Measurements from ENCODE around the gene WDPCP.

DNA sequence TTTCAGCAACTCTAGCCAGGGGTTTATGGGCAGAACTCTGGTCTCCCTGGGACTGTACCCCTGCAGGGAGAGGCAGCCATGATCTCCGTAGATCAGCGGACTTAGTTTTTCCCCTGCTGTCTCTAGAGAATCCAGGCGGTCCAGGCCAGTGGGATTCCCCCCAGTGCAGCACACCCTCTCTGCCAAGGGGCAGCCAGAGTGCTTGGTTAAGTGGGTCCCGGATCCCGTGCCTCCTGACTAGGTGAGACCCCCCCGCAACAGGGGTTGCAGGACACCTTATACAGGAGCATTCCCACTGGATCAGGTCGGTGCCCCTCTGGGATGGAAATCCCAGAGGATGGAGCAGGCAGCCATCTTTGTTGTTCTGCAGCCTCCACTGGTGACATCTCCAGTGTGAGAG is 33.0 kb downstream of the WDPCP start:
- TF ChIP-seq, protein P1, sequence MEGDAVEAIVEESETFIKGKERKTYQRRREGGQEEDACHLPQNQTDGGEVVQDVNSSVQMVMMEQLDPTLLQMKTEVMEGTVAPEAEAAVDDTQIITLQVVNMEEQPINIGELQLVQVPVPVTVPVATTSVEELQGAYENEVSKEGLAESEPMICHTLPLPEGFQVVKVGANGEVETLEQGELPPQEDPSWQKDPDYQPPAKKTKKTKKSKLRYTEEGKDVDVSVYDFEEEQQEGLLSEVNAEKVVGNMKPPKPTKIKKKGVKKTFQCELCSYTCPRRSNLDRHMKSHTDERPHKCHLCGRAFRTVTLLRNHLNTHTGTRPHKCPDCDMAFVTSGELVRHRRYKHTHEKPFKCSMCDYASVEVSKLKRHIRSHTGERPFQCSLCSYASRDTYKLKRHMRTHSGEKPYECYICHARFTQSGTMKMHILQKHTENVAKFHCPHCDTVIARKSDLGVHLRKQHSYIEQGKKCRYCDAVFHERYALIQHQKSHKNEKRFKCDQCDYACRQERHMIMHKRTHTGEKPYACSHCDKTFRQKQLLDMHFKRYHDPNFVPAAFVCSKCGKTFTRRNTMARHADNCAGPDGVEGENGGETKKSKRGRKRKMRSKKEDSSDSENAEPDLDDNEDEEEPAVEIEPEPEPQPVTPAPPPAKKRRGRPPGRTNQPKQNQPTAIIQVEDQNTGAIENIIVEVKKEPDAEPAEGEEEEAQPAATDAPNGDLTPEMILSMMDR (IDR thresholded peaks at IDR 0.05): no peak
- TF ChIP-seq POLR2A (IDR thresholded peaks at IDR 0.05): no peak
- no peak for TF ChIP-seq POLR2AphosphoS5 (IDR thresholded peaks at IDR 0.05)
